Choroid plexus epithelial cell (primary cell): ENCODE data around the gene UBQLN1.

Experiments
- DNase-seq: peaks from one replicate; pipeline ENCODE4 v3.0.0-alpha.2; 2010; ENCODE audit warnings: low read depth
- H3K4me3 ChIP-seq: 2 replicates; pipeline ENCODE4 v1.5.1; 2011; ENCODE audit warnings: low read depth, mild to moderate bottlenecking, control low read depth, low read length, moderate library complexity
- CTCF ChIP-seq: conservative IDR thresholded peaks from 2 replicates; pipeline ENCODE4 v1.5.1; 2011; ENCODE audit warnings: low read depth, mild to moderate bottlenecking, control low read depth, inconsistent platforms, low read length, moderate library complexity

UBQLN1 gene

GRCh38 chr9:83688921-83689320 is 18.8 kb downstream of the UBQLN1 start:
- no peak for DNase-seq
- H3K4me3 ChIP-seq = no peak overlapping the region
- no peak for TF ChIP-seq CTCF

GRCh38 chr9:83681490-83681889 is 26.3 kb downstream of the UBQLN1 start:
- H3K4me3 ChIP-seq = no peak overlapping the region
- no peak for DNase-seq
- TF ChIP-seq CTCF = no peak

- TF ChIP-seq CTCF = no peak
- no peak for DNase-seq
- no peak overlapping the region for H3K4me3 ChIP-seq
Observed at GRCh38 chr9:83680233-83680632, 27.5 kb downstream of the UBQLN1 start.

- DNase-seq = no peak
- TF ChIP-seq CTCF = no peak
- H3K4me3 ChIP-seq = no peak overlapping the region
Observed at GRCh38 chr9:83677596-83677995, 30.2 kb downstream of the UBQLN1 start.

GRCh38 chr9:83675466-83675865 is 32.3 kb downstream of the UBQLN1 start:
- DNase-seq = peak; percentile 19
- no peak for TF ChIP-seq CTCF
- no peak overlapping the region for H3K4me3 ChIP-seq

- H3K4me3 ChIP-seq = no peak overlapping the region
- DNase-seq = no peak
- TF ChIP-seq CTCF = no peak
Observed at GRCh38 chr9:83671451-83671850, 36.3 kb downstream of the UBQLN1 start.

- no peak for TF ChIP-seq CTCF
- no peak overlapping the region for H3K4me3 ChIP-seq
- no peak for DNase-seq
Observed at GRCh38 chr9:83670381-83670780, 37.4 kb downstream of the UBQLN1 start.
